ENCODE measurements around the gene TMC1.

The TMC1 gene

GRCh38 chr9:72875221-72875620 lies 353.8 kb downstream of the TMC1 start:
- TF ChIP-seq CTCF (conservative IDR thresholded peaks at IDR 0.05) = no peak
- no peak overlapping the region for H3K27ac ChIP-seq

DNA sequence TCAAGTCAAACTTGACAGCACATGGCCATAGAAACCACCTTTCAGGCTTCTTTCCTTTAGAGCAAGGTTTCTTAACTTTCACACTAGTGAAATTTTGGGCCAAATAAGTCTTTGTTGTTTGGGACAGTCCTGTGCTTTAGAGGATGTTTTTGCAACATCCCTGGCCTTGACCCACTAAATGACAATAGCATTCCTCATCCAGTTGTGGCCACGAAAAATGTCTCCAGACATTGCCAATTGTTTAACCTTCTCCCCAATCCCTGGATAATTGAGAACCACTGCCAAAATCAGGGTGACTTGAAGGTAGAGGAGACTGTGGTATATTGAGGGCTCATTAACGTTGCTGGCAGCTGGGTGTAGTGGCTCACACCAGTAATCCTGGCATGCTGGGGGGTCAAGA lies 359.4 kb downstream of the TMC1 start:
- H3K27ac ChIP-seq = no peak overlapping the region
- TF ChIP-seq CTCF (conservative IDR thresholded peaks at IDR 0.05) = no peak

GRCh38 chr9:72882117-72882775 lies 360.8 kb downstream of the TMC1 start:
- no peak overlapping the region for H3K27ac ChIP-seq
- TF ChIP-seq CTCF (conservative IDR thresholded peaks at IDR 0.05) = no peak

DNA sequence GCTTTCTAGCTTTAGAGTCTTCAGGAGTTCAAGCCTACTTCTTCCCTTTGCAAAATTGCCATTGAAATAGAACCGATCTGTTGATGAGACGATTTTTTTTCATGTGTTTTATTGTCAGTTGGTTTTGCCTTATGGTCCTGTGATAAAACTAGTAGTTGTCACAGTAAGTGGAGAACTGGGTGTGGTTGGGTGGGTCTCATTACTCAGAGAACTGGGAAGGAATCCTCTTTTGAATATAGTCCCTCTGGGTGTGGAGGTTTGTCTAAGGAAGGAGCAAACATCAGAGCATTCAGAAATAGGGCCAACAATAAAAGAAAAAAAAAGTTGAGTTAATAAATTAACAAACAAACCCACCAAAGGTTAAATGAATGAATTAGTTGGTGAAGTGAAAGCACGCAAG lies 362.5 kb downstream of the TMC1 start:
- TF ChIP-seq CTCF (conservative IDR thresholded peaks at IDR 0.05) = no peak
- H3K27ac ChIP-seq = no peak overlapping the region

DNA sequence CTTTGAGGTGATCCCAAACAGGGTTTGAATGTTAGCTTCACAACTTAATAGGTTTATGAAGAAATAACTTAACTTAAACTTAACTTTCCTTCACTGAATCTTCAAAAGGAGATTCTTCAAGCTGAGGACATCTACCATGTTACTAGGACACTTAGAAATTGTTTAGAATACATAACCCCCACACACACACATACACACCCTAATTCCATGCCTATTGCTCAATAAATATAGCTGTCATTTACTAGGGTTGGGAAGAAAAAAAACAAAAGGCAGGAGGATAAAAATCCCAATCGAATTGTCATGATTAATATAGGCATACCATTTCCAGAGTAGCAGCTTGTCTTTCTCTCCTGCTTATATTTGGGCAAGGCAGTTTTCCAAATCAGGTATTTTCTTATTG lies 363.1 kb downstream of the TMC1 start:
- H3K27ac ChIP-seq = no peak overlapping the region
- TF ChIP-seq CTCF (conservative IDR thresholded peaks at IDR 0.05) = no peak

Measured in VCaP (cell line).